ENCODE measurements around the gene ZCCHC10.

GRCh38 chr5:133072021-133072420 is 45.7 kb upstream of the ZCCHC10 start:
- TF ChIP-seq EP300 (IDR thresholded peaks at IDR 0.05) (no peak), CTCF (IDR thresholded peaks at IDR 0.05) (no peak)

Measured in upper lobe of left lung (tissue), 4 donors.